ENCODE data around the gene JAK2. TPM values are rescaled to one million over a fixed set of nuclear protein-coding genes. Genes with fewer than 3 reads are reported as not detected.

Gene JAK2
- polyA plus RNA-seq, 1 of the 3 experiments (the other 2 are of a cell fraction): 1.3 TPM

GRCh38 chr9:5041390-5042115 is 56.5 kb downstream of the JAK2 start (continued):
- TF ChIP-seq SMC3 (IDR thresholded peaks at IDR 0.05; ENCODE audit: low read depth, low read length): no peak
- no peak for TF ChIP-seq RCOR1 (IDR thresholded peaks at IDR 0.05; ENCODE audit: low read length)
- TF ChIP-seq NFIC (IDR thresholded peaks at IDR 0.05; ENCODE audit: borderline replicate concordance): no peak

GRCh38 chr9:5042661-5043178 is 57.6 kb downstream of the JAK2 start:
- CTCF ChIA-PET: no interaction called here
- 88% methylated on average over 12 of the region's 30 CpGs for WGBS (ENCODE audit: low lambda C conversion rate)
- DNase-seq: peak; percentile 9
- Histone ChIP-seq H3K79me2 (ENCODE audit: insufficient read depth) (no peaks in the 10 kb centered on the region), H3K4me2 (no peak overlapping the region), H4K20me1 (ENCODE audit: insufficient read depth) (no peaks in the 10 kb centered on the region), H3K27ac (ENCODE audit: low read depth in 2 of 2, low read length in 1 of 2) (no peak overlapping the region), H3K4me1 (ENCODE audit: control insufficient read depth in 1 of 2, insufficient read depth in 2 of 2, low read depth in 1 of 2, low read length in 1 of 2) (no peaks in the 10 kb centered on the region), H3K4me3 (ENCODE audit: low read depth in 2 of 2, low read length in 1 of 2) (no peak overlapping the region), H3K9me2 (no peaks in the 10 kb centered on the region), H2AFZ (ENCODE audit: low read depth) (no peak overlapping the region), H3K9ac (no peak overlapping the region), H3K9me3 (no peaks in the 10 kb centered on the region), H3K36me3 (replicated peaks in 1 of 2; ENCODE audit: control insufficient read depth in 1 of 2, insufficient read depth in 2 of 2, low read length in 1 of 2) (peaks cover 11 to 46% of the 10 kb centered on the region in 2 experiments), H3K27me3 (ENCODE audit: insufficient read depth) (no peaks in the 10 kb centered on the region), H3F3A (replicated peaks; ENCODE audit: insufficient read depth) (no peaks in the 10 kb centered on the region)
- POLR2A ChIA-PET: no interaction called here
- TF ChIP-seq, protein P1, sequence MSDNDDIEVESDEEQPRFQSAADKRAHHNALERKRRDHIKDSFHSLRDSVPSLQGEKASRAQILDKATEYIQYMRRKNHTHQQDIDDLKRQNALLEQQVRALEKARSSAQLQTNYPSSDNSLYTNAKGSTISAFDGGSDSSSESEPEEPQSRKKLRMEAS (IDR thresholded peaks at IDR 0.05; ENCODE audit: low read depth): no peak
- TF ChIP-seq MXI1 (IDR thresholded peaks at IDR 0.05; ENCODE audit: low read depth, low read length) (no peak), YY1 (IDR thresholded peaks at IDR 0.05; ENCODE audit: low read depth) (no peak), EZH2phosphoT487 (IDR thresholded peaks at IDR 0.05; ENCODE audit: borderline replicate concordance, low read depth) (no peak), CHD2 (IDR thresholded peaks at IDR 0.05; ENCODE audit: low read length, partially characterized antibody) (no peak), JUND (IDR thresholded peaks at IDR 0.05) (no peak), GABPA (IDR thresholded peaks at IDR 0.05; ENCODE audit: low read depth) (no peak), RFX5 (IDR thresholded peaks at IDR 0.05; ENCODE audit: low read length) (no peak), USF2 (IDR thresholded peaks at IDR 0.05; ENCODE audit: borderline replicate concordance, low read depth, low read length) (no peak), SMC3 (IDR thresholded peaks at IDR 0.05; ENCODE audit: low read depth, low read length) (no peak), MEF2A (IDR thresholded peaks at IDR 0.05; ENCODE audit: borderline replicate concordance, low read depth) (no peak), FOXM1 (IDR thresholded peaks at IDR 0.05; ENCODE audit: low read depth) (no peak), NFIC (IDR thresholded peaks at IDR 0.05; ENCODE audit: borderline replicate concordance) (no peak)
- TF ChIP-seq, protein P2, sequence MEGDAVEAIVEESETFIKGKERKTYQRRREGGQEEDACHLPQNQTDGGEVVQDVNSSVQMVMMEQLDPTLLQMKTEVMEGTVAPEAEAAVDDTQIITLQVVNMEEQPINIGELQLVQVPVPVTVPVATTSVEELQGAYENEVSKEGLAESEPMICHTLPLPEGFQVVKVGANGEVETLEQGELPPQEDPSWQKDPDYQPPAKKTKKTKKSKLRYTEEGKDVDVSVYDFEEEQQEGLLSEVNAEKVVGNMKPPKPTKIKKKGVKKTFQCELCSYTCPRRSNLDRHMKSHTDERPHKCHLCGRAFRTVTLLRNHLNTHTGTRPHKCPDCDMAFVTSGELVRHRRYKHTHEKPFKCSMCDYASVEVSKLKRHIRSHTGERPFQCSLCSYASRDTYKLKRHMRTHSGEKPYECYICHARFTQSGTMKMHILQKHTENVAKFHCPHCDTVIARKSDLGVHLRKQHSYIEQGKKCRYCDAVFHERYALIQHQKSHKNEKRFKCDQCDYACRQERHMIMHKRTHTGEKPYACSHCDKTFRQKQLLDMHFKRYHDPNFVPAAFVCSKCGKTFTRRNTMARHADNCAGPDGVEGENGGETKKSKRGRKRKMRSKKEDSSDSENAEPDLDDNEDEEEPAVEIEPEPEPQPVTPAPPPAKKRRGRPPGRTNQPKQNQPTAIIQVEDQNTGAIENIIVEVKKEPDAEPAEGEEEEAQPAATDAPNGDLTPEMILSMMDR (IDR thresholded peaks at IDR 0.05): no peak
- TF ChIP-seq, protein P3, sequence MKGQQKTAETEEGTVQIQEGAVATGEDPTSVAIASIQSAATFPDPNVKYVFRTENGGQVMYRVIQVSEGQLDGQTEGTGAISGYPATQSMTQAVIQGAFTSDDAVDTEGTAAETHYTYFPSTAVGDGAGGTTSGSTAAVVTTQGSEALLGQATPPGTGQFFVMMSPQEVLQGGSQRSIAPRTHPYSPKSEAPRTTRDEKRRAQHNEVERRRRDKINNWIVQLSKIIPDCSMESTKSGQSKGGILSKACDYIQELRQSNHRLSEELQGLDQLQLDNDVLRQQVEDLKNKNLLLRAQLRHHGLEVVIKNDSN (IDR thresholded peaks at IDR 0.05; ENCODE audit: borderline replicate concordance, low read depth): no peak
- TF ChIP-seq, protein P4, sequence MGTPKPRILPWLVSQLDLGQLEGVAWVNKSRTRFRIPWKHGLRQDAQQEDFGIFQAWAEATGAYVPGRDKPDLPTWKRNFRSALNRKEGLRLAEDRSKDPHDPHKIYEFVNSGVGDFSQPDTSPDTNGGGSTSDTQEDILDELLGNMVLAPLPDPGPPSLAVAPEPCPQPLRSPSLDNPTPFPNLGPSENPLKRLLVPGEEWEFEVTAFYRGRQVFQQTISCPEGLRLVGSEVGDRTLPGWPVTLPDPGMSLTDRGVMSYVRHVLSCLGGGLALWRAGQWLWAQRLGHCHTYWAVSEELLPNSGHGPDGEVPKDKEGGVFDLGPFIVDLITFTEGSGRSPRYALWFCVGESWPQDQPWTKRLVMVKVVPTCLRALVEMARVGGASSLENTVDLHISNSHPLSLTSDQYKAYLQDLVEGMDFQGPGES (IDR thresholded peaks at IDR 0.05; ENCODE audit: low read depth, low read length): no peak
